Lower lobe of right lung (tissue), 2 donors: ENCODE data around the gene RPL4. TPM values are rescaled to one million over a fixed set of nuclear protein-coding genes. Genes with fewer than 3 reads are reported as not detected.

Source experiments
- ATAC-seq, 2 donors: fragments of 200-7000 bp; cut with Tn5 transposase; one replicate each; pipeline ENCODE4 v1.9.1; 2020 to 2022; ENCODE audit warnings: mild to moderate bottlenecking in 2 of 2, moderate library complexity in 2 of 2
- DNase-seq: peaks from one replicate; pipeline ENCODE4 v3.0.0-alpha.2; 2020
- H3K27ac ChIP-seq: fragments of 200-600 bp; one replicate; pipeline ENCODE4 v1.8.0; 2022
- H3K27me3 ChIP-seq: fragments of 200-600 bp; one replicate; pipeline ENCODE4 v1.8.0; 2022; ENCODE audit warnings: low read depth
- H3K36me3 ChIP-seq: fragments of 200-600 bp; one replicate; pipeline ENCODE4 v1.8.0; 2022; ENCODE audit warnings: mild to moderate bottlenecking
- H3K4me1 ChIP-seq: fragments of 200-600 bp; one replicate; pipeline ENCODE4 v1.8.0; 2022
- H3K4me3 ChIP-seq: fragments of 200-600 bp; one replicate; pipeline ENCODE4 v1.8.0; 2022; ENCODE audit warnings: mild to moderate bottlenecking
- H3K9me3 ChIP-seq: fragments of 200-600 bp; one replicate; pipeline ENCODE4 v1.8.0; 2022
- CTCF ChIP-seq: fragments of 200-600 bp; IDR thresholded peaks from one replicate; pipeline ENCODE4 v1.8.0; 2022; ENCODE audit warnings: antibody characterized with exemption, mild to moderate bottlenecking
- intact Hi-C: fragments of 100-400 bp; cut with DNase I; formaldehyde crosslinking; loops from one replicate; pipeline ENCODE4 v1.11.0; 2022
- total RNA-seq: library from RNA; stranded (reverse); fragmentation: NEBNext Ultra II Directional; extraction: Animal tissue kit (Norgen Biotek cat#: 25700); gene quantifications from one replicate; pipeline ENCODE4 v1.2.1, GENCODE V29; 2021
- donor health status: DM: no; HTN: yes; CAD: no; lungs with severe emphysema.

Gene RPL4
- total RNA-seq, 1 donor from 2014 or later: 1,655 TPM

- Histone ChIP-seq H3K4me3 (no peak overlapping the region), H3K4me1 (no peaks in the 10 kb centered on the region), H3K27me3 (no peaks in the 10 kb centered on the region), H3K9me3 (no peaks in the 10 kb centered on the region), H3K36me3 (peaks cover 32% of the 10 kb centered on the region), H3K27ac (no peak overlapping the region)
- intact Hi-C loops: no loop called here
- DNase-seq: no peak
- ATAC-seq: no peak
- no peak for TF ChIP-seq CTCF
Measured at GRCh38 chr15:66481107-66481856, 23.4 kb downstream of the RPL4 start.

- intact Hi-C loops: no loop called here
- Histone ChIP-seq H3K27me3 (no peaks in the 10 kb centered on the region), H3K4me1 (no peaks in the 10 kb centered on the region), H3K4me3 (no peak overlapping the region), H3K36me3 (peaks cover 22% of the 10 kb centered on the region), H3K9me3 (no peaks in the 10 kb centered on the region), H3K27ac (no peak overlapping the region)
- TF ChIP-seq CTCF: no peak
- DNase-seq (no peak), ATAC-seq (no peak)
Measured at GRCh38 chr15:66480267-66480666, 24.4 kb downstream of the RPL4 start.

DNA sequence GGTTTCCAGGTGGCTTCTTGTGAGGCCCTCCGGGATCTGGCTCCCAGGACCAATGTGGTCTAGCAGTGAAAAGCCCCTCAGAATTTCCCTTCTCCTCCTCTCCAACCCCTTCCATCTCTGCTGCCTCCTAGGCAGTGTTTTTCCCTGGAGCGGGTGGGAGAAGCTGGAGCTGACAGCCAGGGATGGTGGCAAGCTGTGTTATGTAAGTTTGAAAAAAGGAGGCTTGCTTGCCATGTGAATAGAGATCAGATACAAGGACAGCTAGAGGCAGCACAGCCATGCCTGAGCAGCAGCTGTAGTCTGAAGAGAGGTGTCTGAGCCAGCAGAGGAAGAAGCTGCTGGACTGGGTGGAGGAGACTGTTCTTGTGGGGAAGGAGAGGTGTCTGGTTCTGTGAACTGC lies 27.6 kb downstream of the RPL4 start:
- Histone ChIP-seq H3K4me1 (no peaks in the 10 kb centered on the region), H3K36me3 (peaks cover 3% of the 10 kb centered on the region), H3K27ac (no peak overlapping the region), H3K4me3 (no peak overlapping the region), H3K27me3 (no peaks in the 10 kb centered on the region), H3K9me3 (no peaks in the 10 kb centered on the region)
- intact Hi-C loops: no loop called here
- no peak for ATAC-seq
- no peak for DNase-seq
- TF ChIP-seq CTCF: no peak

DNA sequence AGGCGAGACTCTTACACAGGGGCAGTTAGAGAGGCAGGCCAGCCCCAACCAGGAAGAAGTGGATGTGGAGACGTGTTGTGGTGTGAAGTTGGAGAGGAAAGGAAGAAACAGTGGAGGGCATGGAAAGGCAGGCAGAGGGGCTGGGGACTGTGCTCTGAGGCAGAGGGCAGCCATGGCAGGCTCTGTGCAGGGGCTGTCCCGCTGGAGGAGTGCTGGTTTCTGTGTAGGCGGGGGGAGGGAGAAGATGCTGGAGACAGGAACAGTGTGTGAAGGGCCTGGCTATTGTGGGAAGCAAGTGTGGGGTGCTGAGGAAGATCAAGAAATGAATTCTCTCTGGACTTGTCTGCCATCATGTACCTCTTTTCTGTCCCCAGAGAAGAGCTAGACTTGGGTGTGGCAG lies 28.1 kb downstream of the RPL4 start:
- no peak overlapping the region for H3K4me3 ChIP-seq
- ATAC-seq: peak in 1 of 2 donors; percentile 41
- intact Hi-C loops: no loop called here

GRCh38 chr15:66474963-66475362 lies 29.7 kb downstream of the RPL4 start:
- Histone ChIP-seq H3K9me3 (no peaks in the 10 kb centered on the region), H3K4me1 (no peaks in the 10 kb centered on the region), H3K36me3 (peaks cover 5% of the 10 kb centered on the region), H3K27ac (no peak overlapping the region), H3K27me3 (no peaks in the 10 kb centered on the region), H3K4me3 (no peak overlapping the region)
- DNase-seq (no peak), ATAC-seq (no peak)
- no peak for TF ChIP-seq CTCF
- intact Hi-C loops: no loop called here

More for the DNA sequence above, 28.1 kb downstream of the RPL4 start:
- H3K4me1 ChIP-seq: no peaks in the 10 kb centered on the region
- H3K27ac ChIP-seq: no peak overlapping the region
- H3K36me3 ChIP-seq: no peaks in the 10 kb centered on the region
- DNase-seq: no peak
- no peaks in the 10 kb centered on the region for H3K27me3 ChIP-seq
- no peaks in the 10 kb centered on the region for H3K9me3 ChIP-seq
- no peak for TF ChIP-seq CTCF
